Embryonic facial prominence (tissue), 1 donor: Measurements from ENCODE around the gene MED17.

Experiments
- DNase-seq: peaks from one replicate; pipeline ENCODE4 v3.0.0-alpha.2; 2016; ENCODE audit errors: extremely low spot score

Gene MED17

DNA sequence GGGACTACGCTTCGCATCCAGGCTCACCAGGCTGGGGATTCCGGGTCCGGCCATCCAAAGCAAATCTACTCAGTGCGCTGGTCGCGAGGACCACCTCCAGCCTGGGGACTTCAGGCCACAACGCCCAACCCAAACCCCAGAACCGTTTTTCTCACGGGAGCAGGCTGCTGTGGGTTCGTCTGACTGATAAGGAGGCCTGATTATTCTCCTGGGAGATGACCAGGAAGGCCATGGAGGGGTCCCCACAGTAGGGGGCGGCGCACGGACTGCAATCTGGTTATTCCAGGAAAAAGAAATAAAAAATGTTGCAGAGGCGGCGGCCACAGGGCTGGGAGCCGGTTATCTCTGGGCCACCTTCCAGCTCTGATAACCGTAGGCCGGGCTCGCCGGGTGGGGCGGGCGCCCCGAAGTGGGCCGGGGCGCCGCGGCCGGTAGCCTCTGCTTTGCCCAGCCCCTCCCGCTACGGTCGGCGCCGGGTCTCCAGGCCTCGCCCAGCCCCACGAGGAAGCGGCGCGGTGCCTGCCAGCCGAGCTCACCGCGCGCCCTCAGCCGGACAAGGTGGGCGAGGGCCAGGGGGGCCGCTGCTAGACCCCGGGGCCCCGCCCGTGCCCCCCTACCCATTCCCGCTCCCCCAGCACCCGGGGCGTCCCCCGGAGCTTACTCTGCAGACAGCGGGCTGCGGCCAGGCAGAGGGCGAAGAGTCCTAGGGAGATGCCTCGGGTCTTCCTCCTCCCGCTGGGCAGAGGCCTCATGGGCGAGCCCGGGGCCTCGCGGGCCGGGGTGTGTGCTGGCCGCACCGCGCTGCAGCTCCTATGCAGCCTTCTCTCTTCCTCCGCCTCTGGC lies 65.9 kb downstream of the MED17 start:
- no peak for DNase-seq

GRCh38 chr11:93850594-93851018 lies 66.5 kb downstream of the MED17 start, which contains the start of gene VSTM5:
Gene VSTM5, minus strand, starts transcription at chr11:93850618. Its CDS starts 116 bp downstream, at chr11:93850502.
- DNase-seq, result no peak

DNA sequence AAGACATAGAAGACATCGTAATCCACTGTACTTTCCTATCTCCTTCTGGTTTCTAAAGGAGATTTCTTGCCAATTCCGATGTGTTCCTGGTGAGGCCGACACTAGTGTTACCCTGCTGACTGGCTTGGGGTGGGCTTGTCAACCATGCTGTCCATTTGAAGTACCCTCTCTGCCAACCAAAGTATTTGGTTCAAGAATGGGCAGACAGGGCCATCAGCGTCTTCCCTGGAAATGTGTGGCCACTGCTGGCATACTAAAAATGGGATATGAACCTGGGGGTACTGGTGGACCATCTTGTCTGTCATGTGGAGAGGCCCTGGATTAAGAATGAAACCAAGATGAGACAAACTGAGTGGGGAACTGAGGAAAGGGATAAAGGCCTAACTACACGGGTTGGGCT lies 68.2 kb downstream of the MED17 start:
- DNase-seq, result no peak

GRCh38 chr11:93857413-93858120 lies 73.5 kb downstream of the MED17 start:
- no peak for DNase-seq

GRCh38 chr11:93858121-93858775 lies 74.2 kb downstream of the MED17 start:
- DNase-seq, result no peak

GRCh38 chr11:93861808-93862207 lies 77.7 kb downstream of the MED17 start:
- DNase-seq, result no peak
